ENCODE measurements around the gene BAZ2A. TPM values are rescaled to one million over a fixed set of nuclear protein-coding genes. Genes with fewer than 3 reads are reported as not detected.

BAZ2A gene
- total RNA-seq, 5 donors from 2014 or later (not counting 1 experiment from before 2014, with no cell fraction given): 149 to 257 (median 172) TPM

- Mint-ChIP-seq H3K27me3 (no peaks in the 10 kb centered on the region), H3K4me1 (no peaks in the 10 kb centered on the region), H3K27ac (no peak overlapping the region), H3K36me3 (peaks cover 74% of the 10 kb centered on the region), H3K4me3 (no peak overlapping the region), H3K9me3 (no peaks in the 10 kb centered on the region)
- CTCF ChIA-PET: no interaction called here
- DNase-seq: no peak
- 100% methylated on average over 1 of the region's 3 CpGs for WGBS (ENCODE audit: insufficient coverage)
- POLR2A ChIA-PET: interaction anchor here in 1 of 2 donors (0.9 kb wide), 1 partner anchor 24 kb away, joined by 3 read pairs; no protein-coding TSS in a partner anchor
- Histone ChIP-seq H3K4me3 (ENCODE audit: control insufficient read depth in 1 of 2, extremely low read depth in 1 of 2, low read length in 1 of 2) (no peak overlapping the region), H3K27me3 (replicated peaks in 1 of 2; ENCODE audit: control insufficient read depth in 2 of 2, extremely low read depth in 1 of 2, insufficient read depth in 2 of 2, low read length in 1 of 2) (no peaks in the 10 kb centered on the region), H3K4me1 (ENCODE audit: control insufficient read depth in 1 of 2, extremely low read depth in 1 of 2, insufficient read depth in 2 of 2, low read length in 2 of 2) (no peaks in the 10 kb centered on the region), H3K36me3 (ENCODE audit: control insufficient read depth in 2 of 2, extremely low read depth in 1 of 2, insufficient read depth in 1 of 2, low read length in 1 of 2) (peaks cover 25 to 89% of the 10 kb centered on the region in 2 donors), H3K9me3 (no peaks in the 10 kb centered on the region), H3K27ac (ENCODE audit: low read length) (no peak overlapping the region)
- ATAC-seq (replicated peaks in 1 of 4): no peak
Measured at GRCh38 chr12:56604355-56604754, 25.8 kb downstream of the BAZ2A start.

DNA sequence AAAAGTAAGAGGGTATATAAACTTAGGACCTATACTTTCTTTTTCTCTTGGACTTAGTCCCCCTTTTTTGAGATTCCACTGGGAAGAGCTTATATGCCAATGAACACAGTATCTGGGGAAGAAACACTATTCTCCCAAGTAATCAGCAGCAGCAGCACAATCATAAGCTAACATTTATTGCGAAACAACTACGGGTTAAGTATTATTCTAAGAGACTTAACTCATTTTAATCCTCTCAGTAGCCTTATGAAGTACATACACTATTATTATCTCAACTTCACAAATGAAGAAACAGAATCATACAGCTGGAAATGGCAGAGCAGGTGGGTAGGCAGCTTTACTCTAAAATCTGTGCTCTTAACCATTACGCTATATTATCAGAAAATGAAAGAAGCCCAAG, 27.9 kb downstream of the BAZ2A start:
- POLR2A ChIA-PET: interaction anchor here in 1 of 2 donors (0.5 to 0.6 kb wide), 2 partner anchors 22 to 27 kb away, joined by 6 read pairs; no protein-coding TSS in a partner anchor
- no peaks in the 10 kb centered on the region for H3K9me3 ChIP-seq
- CTCF ChIA-PET: interaction anchor here (1.4 to 2.4 kb wide), 3 partner anchors 27 to 138 kb away, joined by 3 to 12 read pairs (median 7); no protein-coding TSS in a partner anchor
- no peaks in the 10 kb centered on the region for H3K4me1 ChIP-seq (ENCODE audit: control insufficient read depth in 1 of 2, extremely low read depth in 1 of 2, insufficient read depth in 2 of 2, low read length in 2 of 2)
- no CpG with 5 or more reads among the region's 3 CpGs for WGBS (ENCODE audit: insufficient coverage)
- DNase-seq (no peak), ATAC-seq (replicated peaks in 1 of 4) (no peak)
- Mint-ChIP-seq H3K4me3 (no peak overlapping the region), H3K36me3 (peaks cover 81% of the 10 kb centered on the region), H3K9me3 (no peaks in the 10 kb centered on the region), H3K4me1 (no peaks in the 10 kb centered on the region), H3K27me3 (no peaks in the 10 kb centered on the region), H3K27ac (no peak overlapping the region)
- H3K36me3 ChIP-seq (ENCODE audit: control insufficient read depth in 2 of 2, extremely low read depth in 1 of 2, insufficient read depth in 1 of 2, low read length in 1 of 2): peaks cover 31 to 98% of the 10 kb centered on the region in 2 donors
- H3K4me3 ChIP-seq (ENCODE audit: control insufficient read depth in 1 of 2, extremely low read depth in 1 of 2, low read length in 1 of 2): no peak overlapping the region
- no peaks in the 10 kb centered on the region for H3K27me3 ChIP-seq (replicated peaks in 1 of 2; ENCODE audit: control insufficient read depth in 2 of 2, extremely low read depth in 1 of 2, insufficient read depth in 2 of 2, low read length in 1 of 2)
- no peak overlapping the region for H3K27ac ChIP-seq (ENCODE audit: low read length)

GRCh38 chr12:56601503-56601902, 28.6 kb downstream of the BAZ2A start:
- WGBS (ENCODE audit: insufficient coverage): 98% methylated on average over 3 of the region's 3 CpGs
- H3K9me3 ChIP-seq: no peaks in the 10 kb centered on the region
- no peak overlapping the region for H3K27ac ChIP-seq (ENCODE audit: low read length)
- ChIA-PET CTCF (interaction anchor here (1.4 to 2.4 kb wide), 2 partner anchors 27 to 35 kb away, joined by 7 to 12 read pairs; no protein-coding TSS in a partner anchor), POLR2A (interaction anchor here in 1 of 2 donors (0.6 kb wide), 1 partner anchor 23 kb away, joined by 6 read pairs; no protein-coding TSS in a partner anchor)
- peaks cover 31 to 94% of the 10 kb centered on the region in 2 donors for H3K36me3 ChIP-seq (ENCODE audit: control insufficient read depth in 2 of 2, extremely low read depth in 1 of 2, insufficient read depth in 1 of 2, low read length in 1 of 2)
- no peaks in the 10 kb centered on the region for H3K9me3 Mint-ChIP-seq
- no peak overlapping the region for H3K4me3 ChIP-seq (ENCODE audit: control insufficient read depth in 1 of 2, extremely low read depth in 1 of 2, low read length in 1 of 2)
- H3K27ac Mint-ChIP-seq: no peak overlapping the region
- H3K36me3 Mint-ChIP-seq: peaks cover 80% of the 10 kb centered on the region
- H3K27me3 ChIP-seq (replicated peaks in 1 of 2; ENCODE audit: control insufficient read depth in 2 of 2, extremely low read depth in 1 of 2, insufficient read depth in 2 of 2, low read length in 1 of 2): no peaks in the 10 kb centered on the region
- H3K4me1 ChIP-seq (ENCODE audit: control insufficient read depth in 1 of 2, extremely low read depth in 1 of 2, insufficient read depth in 2 of 2, low read length in 2 of 2): no peaks in the 10 kb centered on the region
- no peak overlapping the region for H3K4me3 Mint-ChIP-seq
- H3K27me3 Mint-ChIP-seq: no peaks in the 10 kb centered on the region
- DNase-seq: peak in 27 of 35 experiments; percentile 7 to 48 (median 29)
- peak in 3 of 4 experiments; percentile 34 to 66 (median 62) for ATAC-seq (replicated peaks in 1 of 4)
- H3K4me1 Mint-ChIP-seq: no peaks in the 10 kb centered on the region

DNA sequence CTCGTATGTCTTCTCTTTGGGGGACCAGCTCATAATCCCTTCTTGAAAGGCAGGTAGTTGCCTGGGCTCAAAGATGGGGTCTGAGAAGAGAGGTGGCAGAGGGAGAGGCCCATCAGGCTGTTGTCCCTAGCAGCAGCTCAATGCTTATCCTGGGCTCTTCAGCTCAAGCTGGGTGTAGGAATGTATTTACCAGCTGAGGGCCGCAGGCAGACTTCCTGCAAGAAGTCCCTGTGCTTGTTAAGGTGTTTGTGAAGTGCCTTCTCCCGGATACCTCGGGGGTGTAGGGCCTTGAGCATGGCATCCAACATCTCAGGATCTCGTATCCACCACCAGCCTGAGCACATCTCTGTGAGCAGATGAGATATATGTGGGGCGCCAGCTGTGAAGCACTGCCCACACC, 29.4 kb downstream of the BAZ2A start:
- Histone ChIP-seq H3K27ac (ENCODE audit: low read length) (no peak overlapping the region), H3K36me3 (ENCODE audit: control insufficient read depth in 2 of 2, extremely low read depth in 1 of 2, insufficient read depth in 1 of 2, low read length in 1 of 2) (peaks cover 23 to 86% of the 10 kb centered on the region in 2 donors), H3K9me3 (no peaks in the 10 kb centered on the region), H3K27me3 (replicated peaks in 1 of 2; ENCODE audit: control insufficient read depth in 2 of 2, extremely low read depth in 1 of 2, insufficient read depth in 2 of 2, low read length in 1 of 2) (no peaks in the 10 kb centered on the region), H3K4me3 (ENCODE audit: control insufficient read depth in 1 of 2, extremely low read depth in 1 of 2, low read length in 1 of 2) (no peak overlapping the region), H3K4me1 (ENCODE audit: control insufficient read depth in 1 of 2, extremely low read depth in 1 of 2, insufficient read depth in 2 of 2, low read length in 2 of 2) (no peaks in the 10 kb centered on the region)
- CTCF ChIA-PET: interaction anchor here in 1 of 2 donors (0.7 kb wide), 1 partner anchor 28 kb away, joined by 5 read pairs; no protein-coding TSS in a partner anchor
- Mint-ChIP-seq H3K27ac (no peak overlapping the region), H3K4me3 (no peak overlapping the region), H3K9me3 (no peaks in the 10 kb centered on the region), H3K27me3 (no peaks in the 10 kb centered on the region), H3K36me3 (peaks cover 78% of the 10 kb centered on the region), H3K4me1 (no peaks in the 10 kb centered on the region)
- WGBS (ENCODE audit: insufficient coverage): 93% methylated on average over 3 of the region's 6 CpGs
- ATAC-seq (replicated peaks in 1 of 4) (no peak), DNase-seq (no peak)
- POLR2A ChIA-PET: no interaction called here

GRCh38 chr12:56599797-56600196, 30.3 kb downstream of the BAZ2A start:
- H3K36me3 Mint-ChIP-seq: peaks cover 71% of the 10 kb centered on the region
- no peak for DNase-seq
- no peaks in the 10 kb centered on the region for H3K9me3 ChIP-seq
- H3K4me1 ChIP-seq (ENCODE audit: control insufficient read depth in 1 of 2, extremely low read depth in 1 of 2, insufficient read depth in 2 of 2, low read length in 2 of 2): no peaks in the 10 kb centered on the region
- H3K4me3 ChIP-seq (ENCODE audit: control insufficient read depth in 1 of 2, extremely low read depth in 1 of 2, low read length in 1 of 2): no peak overlapping the region
- H3K27me3 ChIP-seq (replicated peaks in 1 of 2; ENCODE audit: control insufficient read depth in 2 of 2, extremely low read depth in 1 of 2, insufficient read depth in 2 of 2, low read length in 1 of 2): no peaks in the 10 kb centered on the region
- no peaks in the 10 kb centered on the region for H3K27me3 Mint-ChIP-seq
- H3K4me3 Mint-ChIP-seq: no peak overlapping the region
- no peak overlapping the region for H3K27ac Mint-ChIP-seq
- ChIA-PET POLR2A (no interaction called here), CTCF (interaction anchor here in 1 of 2 donors (0.9 kb wide), 1 partner anchor 37 kb away, joined by 3 read pairs; no protein-coding TSS in a partner anchor)
- ATAC-seq (replicated peaks in 1 of 4): no peak
- H3K9me3 Mint-ChIP-seq: no peaks in the 10 kb centered on the region
- H3K36me3 ChIP-seq (ENCODE audit: control insufficient read depth in 2 of 2, extremely low read depth in 1 of 2, insufficient read depth in 1 of 2, low read length in 1 of 2): peaks cover 17 to 79% of the 10 kb centered on the region in 2 donors
- no CpG with 5 or more reads among the region's 10 CpGs for WGBS (ENCODE audit: insufficient coverage)
- no peak overlapping the region for H3K27ac ChIP-seq (ENCODE audit: low read length)
- H3K4me1 Mint-ChIP-seq: no peaks in the 10 kb centered on the region

DNA sequence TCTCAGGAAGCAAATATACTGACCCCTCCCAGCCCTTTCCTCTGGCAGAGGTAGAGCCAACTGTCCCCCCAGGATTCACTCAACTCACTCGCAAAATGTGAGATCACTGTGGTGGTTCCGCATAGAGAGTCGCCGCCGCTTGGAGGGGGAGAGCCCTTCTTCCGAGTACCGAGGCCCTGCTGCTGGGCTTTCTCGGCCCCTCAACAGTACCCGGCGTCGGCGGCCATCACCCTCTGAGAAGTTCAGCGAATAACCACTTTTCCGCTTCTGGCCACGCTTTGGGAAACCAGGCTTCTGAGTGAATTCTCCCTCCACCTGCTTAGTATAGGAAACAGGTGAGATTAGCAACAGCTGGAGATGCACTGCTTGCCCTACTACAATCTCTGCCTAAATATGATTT, 31.1 kb downstream of the BAZ2A start:
- Mint-ChIP-seq H3K9me3 (no peaks in the 10 kb centered on the region), H3K36me3 (peaks cover 63% of the 10 kb centered on the region), H3K27ac (no peak overlapping the region), H3K27me3 (no peaks in the 10 kb centered on the region), H3K4me3 (no peak overlapping the region), H3K4me1 (peaks cover 0 to under 1% (median 0%) of the 10 kb centered on the region in 3 donors)
- POLR2A ChIA-PET: interaction anchor here in 1 of 2 donors (0.5 kb wide), 1 partner anchor 85 kb away, joined by 3 read pairs; no protein-coding TSS in a partner anchor
- DNase-seq: no peak
- CTCF ChIA-PET: interaction anchor here in 1 of 2 donors (0.9 kb wide), 1 partner anchor 38 kb away, joined by 3 read pairs; no protein-coding TSS in a partner anchor
- 100% methylated on average over 7 of the region's 15 CpGs for WGBS (ENCODE audit: insufficient coverage)
- Histone ChIP-seq H3K27me3 (replicated peaks in 1 of 2; ENCODE audit: control insufficient read depth in 2 of 2, extremely low read depth in 1 of 2, insufficient read depth in 2 of 2, low read length in 1 of 2) (no peaks in the 10 kb centered on the region), H3K4me3 (ENCODE audit: control insufficient read depth in 1 of 2, extremely low read depth in 1 of 2, low read length in 1 of 2) (no peak overlapping the region), H3K36me3 (ENCODE audit: control insufficient read depth in 2 of 2, extremely low read depth in 1 of 2, insufficient read depth in 1 of 2, low read length in 1 of 2) (peaks cover 17 to 71% of the 10 kb centered on the region in 2 donors), H3K27ac (ENCODE audit: low read length) (no peak overlapping the region), H3K9me3 (no peaks in the 10 kb centered on the region), H3K4me1 (ENCODE audit: control insufficient read depth in 1 of 2, extremely low read depth in 1 of 2, insufficient read depth in 2 of 2, low read length in 2 of 2) (no peaks in the 10 kb centered on the region)
- no peak for ATAC-seq (replicated peaks in 1 of 4)
